ENCODE measurements around the gene DYNLRB1.

DNA sequence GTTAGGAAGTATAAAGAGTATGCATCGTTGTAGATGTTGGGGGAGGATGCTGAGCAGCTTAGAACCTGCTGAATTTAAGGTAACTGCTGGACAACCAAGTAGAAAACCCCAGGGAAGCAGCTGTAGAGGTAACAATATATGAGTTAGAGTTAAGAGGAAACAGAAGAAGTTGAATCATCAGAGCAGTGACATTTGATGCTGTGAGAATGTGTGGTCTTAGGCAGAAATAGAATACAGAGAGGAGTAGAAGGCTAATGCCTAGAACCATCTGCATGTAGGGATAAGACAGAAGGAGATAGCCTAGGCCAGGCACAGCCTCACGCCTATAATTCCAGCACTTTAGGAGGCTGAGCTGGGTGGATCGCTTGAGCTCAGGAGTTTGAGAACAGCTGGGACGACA, 22.6 kb upstream of the DYNLRB1 start:
- TF ChIP-seq RAD21 (CRISPR knock-in tag; IDR thresholded peaks at IDR 0.05) (no peak), BCL3 (CRISPR knock-in tag; IDR thresholded peaks at IDR 0.05) (no peak), EP300 (IDR thresholded peaks at IDR 0.05; ENCODE audit: low read depth in 2 of 2, low read length in 2 of 2) (no peak), EP300 (CRISPR knock-in tag; IDR thresholded peaks at IDR 0.05; ENCODE audit: borderline replicate concordance) (no peak), TEAD3 (CRISPR knock-in tag; optimal IDR thresholded peaks at IDR 0.05; ENCODE audit: borderline replicate concordance) (no peak)
- TF ChIP-seq, protein P1, sequence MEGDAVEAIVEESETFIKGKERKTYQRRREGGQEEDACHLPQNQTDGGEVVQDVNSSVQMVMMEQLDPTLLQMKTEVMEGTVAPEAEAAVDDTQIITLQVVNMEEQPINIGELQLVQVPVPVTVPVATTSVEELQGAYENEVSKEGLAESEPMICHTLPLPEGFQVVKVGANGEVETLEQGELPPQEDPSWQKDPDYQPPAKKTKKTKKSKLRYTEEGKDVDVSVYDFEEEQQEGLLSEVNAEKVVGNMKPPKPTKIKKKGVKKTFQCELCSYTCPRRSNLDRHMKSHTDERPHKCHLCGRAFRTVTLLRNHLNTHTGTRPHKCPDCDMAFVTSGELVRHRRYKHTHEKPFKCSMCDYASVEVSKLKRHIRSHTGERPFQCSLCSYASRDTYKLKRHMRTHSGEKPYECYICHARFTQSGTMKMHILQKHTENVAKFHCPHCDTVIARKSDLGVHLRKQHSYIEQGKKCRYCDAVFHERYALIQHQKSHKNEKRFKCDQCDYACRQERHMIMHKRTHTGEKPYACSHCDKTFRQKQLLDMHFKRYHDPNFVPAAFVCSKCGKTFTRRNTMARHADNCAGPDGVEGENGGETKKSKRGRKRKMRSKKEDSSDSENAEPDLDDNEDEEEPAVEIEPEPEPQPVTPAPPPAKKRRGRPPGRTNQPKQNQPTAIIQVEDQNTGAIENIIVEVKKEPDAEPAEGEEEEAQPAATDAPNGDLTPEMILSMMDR (CRISPR knock-in tag; IDR thresholded peaks at IDR 0.05) = no peak

All from HepG2 (cell line).